Measurements from ENCODE around the gene MYL2.
"Not testable (repeated sequence)": the region's sequence is repeated elsewhere in the genome, so short reads cannot be mapped to it uniquely, and the experiment has no call there.

The MYL2 gene

GRCh38 chr12:110920324-110920910 is at the start of gene MYL2:
Gene MYL2 (minus strand): TSS chr12:110920579. CDS start chr12:110920529, 50 bp downstream.
- no peak for DNase-seq

GRCh38 chr12:110966081-110966760 is 45.8 kb upstream of the MYL2 start:
- no peak for DNase-seq

GRCh38 chr12:110965574-110965973 is 45.2 kb upstream of the MYL2 start:
- no peak for DNase-seq

GRCh38 chr12:110960795-110961194 is 40.4 kb upstream of the MYL2 start:
- DNase-seq: no peak

- DNase-seq: no peak
These were observed 37.3 kb upstream of the MYL2 start for GRCh38 chr12:110957652-110958051.

GRCh38 chr12:110957159-110957558 is 36.8 kb upstream of the MYL2 start:
- no peak for DNase-seq

- DNase-seq: not testable (repeated sequence)
These were observed 30.5 kb upstream of the MYL2 start for GRCh38 chr12:110950867-110951266.

- not testable (repeated sequence) for DNase-seq
These were observed 30.1 kb upstream of the MYL2 start for GRCh38 chr12:110950466-110950865.

- no peak for DNase-seq
These were observed 27.7 kb upstream of the MYL2 start for GRCh38 chr12:110948041-110948440.

- no peak for DNase-seq
These were observed 23.0 kb upstream of the MYL2 start for GRCh38 chr12:110943373-110943772.

GRCh38 chr12:110941391-110941790 is 21.0 kb upstream of the MYL2 start:
- DNase-seq: no peak

GRCh38 chr12:110940933-110941332 is 20.6 kb upstream of the MYL2 start:
- no peak for DNase-seq

GRCh38 chr12:110940296-110940695 is 19.9 kb upstream of the MYL2 start:
- DNase-seq: no peak

- DNase-seq: peak; percentile 9 to 23
These were observed 16.8 kb upstream of the MYL2 start for GRCh38 chr12:110937104-110937641.

GRCh38 chr12:110936367-110937103 is 16.2 kb upstream of the MYL2 start:
- DNase-seq: no peak

GRCh38 chr12:110935588-110935987 is 15.2 kb upstream of the MYL2 start:
- no peak for DNase-seq

- no peak for DNase-seq
These were observed 13.9 kb upstream of the MYL2 start for GRCh38 chr12:110934093-110934852.

GRCh38 chr12:110933326-110933974 is 13.1 kb upstream of the MYL2 start:
- DNase-seq: no peak

GRCh38 chr12:110932046-110932445 is 11.7 kb upstream of the MYL2 start:
- no peak for DNase-seq

- no peak for DNase-seq
These were observed 10.9 kb upstream of the MYL2 start for GRCh38 chr12:110931315-110931728.

GRCh38 chr12:110930348-110931314 is 10.3 kb upstream of the MYL2 start:
- no peak for DNase-seq
